ENCODE data around the gene CRADD. TPM values are rescaled to one million over a fixed set of nuclear protein-coding genes. Genes with fewer than 3 reads are reported as not detected.
A peak's percentile ranks its signal among the peaks of the same experiment; 100 is the strongest.

CRADD gene
- 11.0 and 12.5 TPM in 2 replicates for total RNA-seq

- TF ChIP-seq, protein P1, sequence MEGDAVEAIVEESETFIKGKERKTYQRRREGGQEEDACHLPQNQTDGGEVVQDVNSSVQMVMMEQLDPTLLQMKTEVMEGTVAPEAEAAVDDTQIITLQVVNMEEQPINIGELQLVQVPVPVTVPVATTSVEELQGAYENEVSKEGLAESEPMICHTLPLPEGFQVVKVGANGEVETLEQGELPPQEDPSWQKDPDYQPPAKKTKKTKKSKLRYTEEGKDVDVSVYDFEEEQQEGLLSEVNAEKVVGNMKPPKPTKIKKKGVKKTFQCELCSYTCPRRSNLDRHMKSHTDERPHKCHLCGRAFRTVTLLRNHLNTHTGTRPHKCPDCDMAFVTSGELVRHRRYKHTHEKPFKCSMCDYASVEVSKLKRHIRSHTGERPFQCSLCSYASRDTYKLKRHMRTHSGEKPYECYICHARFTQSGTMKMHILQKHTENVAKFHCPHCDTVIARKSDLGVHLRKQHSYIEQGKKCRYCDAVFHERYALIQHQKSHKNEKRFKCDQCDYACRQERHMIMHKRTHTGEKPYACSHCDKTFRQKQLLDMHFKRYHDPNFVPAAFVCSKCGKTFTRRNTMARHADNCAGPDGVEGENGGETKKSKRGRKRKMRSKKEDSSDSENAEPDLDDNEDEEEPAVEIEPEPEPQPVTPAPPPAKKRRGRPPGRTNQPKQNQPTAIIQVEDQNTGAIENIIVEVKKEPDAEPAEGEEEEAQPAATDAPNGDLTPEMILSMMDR (IDR thresholded peaks at IDR 0.05; ENCODE audit: insufficient read depth, low read depth, low read length): no peak
- H3K4me3 ChIP-seq (ENCODE audit: low read depth, low read length): peak within 1 kb of the TSS; percentile 76
- peak; percentile 99 for DNase-seq (ENCODE audit: low read depth)
Measured at GRCh38 chr12:93677195-93678064, at the start of gene CRADD. Gene CRADD, plus strand, starts transcription at chr12:93677375.

DNA sequence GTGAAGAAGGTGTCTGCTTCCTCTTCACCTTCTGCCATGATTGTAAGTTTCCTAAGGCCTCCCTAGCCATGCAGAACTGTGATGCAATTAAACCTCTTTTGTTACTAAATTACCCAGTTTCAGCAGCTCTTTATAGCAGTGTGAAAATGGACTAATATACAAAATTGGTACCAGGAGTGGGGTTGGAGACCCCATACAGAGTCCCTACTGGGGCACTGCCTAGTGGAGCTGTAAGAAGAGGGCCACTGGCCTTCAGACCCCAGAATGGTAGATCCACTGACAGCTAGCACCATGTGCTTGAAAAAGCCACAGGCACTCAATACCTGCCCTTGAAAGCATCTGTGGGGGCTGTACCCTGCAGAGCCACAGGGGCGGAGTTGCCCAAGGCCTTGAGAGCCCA is 44.8 kb upstream of the CRADD start:
- DNase-seq (ENCODE audit: low read depth): no peak
- TF ChIP-seq, protein P1 (IDR thresholded peaks at IDR 0.05; ENCODE audit: insufficient read depth, low read depth, low read length): no peak

DNA sequence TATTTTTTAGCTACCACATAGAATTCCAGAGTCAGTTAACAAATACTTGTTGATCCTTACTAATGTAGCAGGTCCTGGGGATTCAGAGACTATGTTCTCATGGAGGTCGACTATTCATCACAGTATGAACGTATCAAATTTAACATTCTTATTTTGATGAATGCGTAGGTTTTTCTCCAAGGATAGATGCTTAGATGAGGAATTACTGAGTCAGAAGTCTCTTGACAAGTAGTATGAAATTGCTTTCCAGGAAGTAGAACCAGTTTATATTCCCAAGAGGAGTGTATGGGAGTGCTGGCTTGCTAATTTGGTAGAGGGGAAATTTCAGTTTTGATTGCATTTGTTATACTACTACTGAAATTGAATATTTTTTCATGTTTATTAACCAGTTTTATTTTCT is 42.8 kb upstream of the CRADD start:
- TF ChIP-seq, protein P1 (IDR thresholded peaks at IDR 0.05; ENCODE audit: insufficient read depth, low read depth, low read length): no peak
- peak; percentile 15 for DNase-seq (ENCODE audit: low read depth)
- no peak overlapping the region for H3K4me3 ChIP-seq (ENCODE audit: low read depth, low read length)

More for the DNA sequence above, 44.8 kb upstream of the CRADD start:
- H3K4me3 ChIP-seq (ENCODE audit: low read depth, low read length): no peak overlapping the region

DNA sequence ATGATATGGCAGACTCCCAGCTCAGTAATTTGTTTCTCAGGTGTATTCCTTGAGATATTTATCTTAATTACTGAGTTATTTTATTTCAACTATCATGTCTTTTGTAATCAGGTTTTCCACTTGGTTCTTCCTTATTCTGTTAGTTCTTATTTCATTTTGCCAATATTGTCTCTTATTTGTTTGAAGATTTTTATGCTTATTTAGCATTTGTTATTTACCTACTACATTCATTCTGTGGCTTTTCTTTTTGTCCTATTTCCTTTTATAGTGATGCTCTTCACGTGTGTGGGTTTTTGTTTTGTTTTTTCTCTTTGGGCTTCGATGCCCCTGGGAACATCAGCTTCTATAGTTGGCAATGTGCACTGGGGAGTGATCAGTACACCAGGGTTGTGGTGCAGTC is 40.5 kb upstream of the CRADD start:
- TF ChIP-seq, protein P1 (IDR thresholded peaks at IDR 0.05; ENCODE audit: insufficient read depth, low read depth, low read length): no peak
- DNase-seq (ENCODE audit: low read depth): no peak
- H3K4me3 ChIP-seq (ENCODE audit: low read depth, low read length): no peak overlapping the region

- TF ChIP-seq, protein P1 (IDR thresholded peaks at IDR 0.05; ENCODE audit: insufficient read depth, low read depth, low read length): no peak
- H3K4me3 ChIP-seq (ENCODE audit: low read depth, low read length): no peak overlapping the region
- peak; percentile 86 for DNase-seq (ENCODE audit: low read depth)
Measured at GRCh38 chr12:93638095-93638494, 39.1 kb upstream of the CRADD start.

DNA sequence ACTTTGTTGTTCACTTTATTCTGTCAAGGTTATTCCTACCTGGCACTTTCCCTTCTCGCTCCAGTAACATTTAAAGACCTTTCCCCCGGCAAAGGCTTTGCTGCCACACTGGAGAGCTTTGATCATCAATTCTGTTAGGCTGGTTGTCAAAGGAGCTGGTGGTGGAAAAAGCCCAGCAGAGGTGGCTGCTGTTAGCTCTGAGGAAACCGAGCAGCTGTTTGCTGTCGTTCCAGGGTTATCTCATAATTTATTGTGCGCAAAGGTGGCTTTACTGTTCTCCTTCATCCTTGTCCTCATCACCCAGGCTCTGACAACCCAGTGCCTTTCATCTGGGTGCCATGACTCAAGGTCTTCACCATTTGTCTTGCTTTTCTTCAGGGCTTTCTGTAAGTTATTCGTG is 38.2 kb upstream of the CRADD start:
- peak; percentile 57 for DNase-seq (ENCODE audit: low read depth)
- H3K4me3 ChIP-seq (ENCODE audit: low read depth, low read length): no peak overlapping the region
- TF ChIP-seq, protein P1 (IDR thresholded peaks at IDR 0.05; ENCODE audit: insufficient read depth, low read depth, low read length): no peak
